Keratinocyte (primary cell): Measurements from ENCODE around the gene TRPM3. TPM values are rescaled to one million over a fixed set of nuclear protein-coding genes. Genes with fewer than 3 reads are reported as not detected.

Source experiments
- DNase-seq: peaks from one replicate; pipeline ENCODE4 v3.0.0-alpha.2; 2011; ENCODE audit warnings: low read depth, missing footprints, low spot score
- FAIRE-seq: peaks from 2 replicates; lab custom pipeline; 2011; peaks lifted over from hg19 to GRCh38; lab: Jason Lieb, UNC
- H2AFZ ChIP-seq: 2 replicates; pipeline ENCODE4 v1.6.0; 2012; ENCODE audit warnings: low read length, control low read depth, inconsistent platforms; ENCODE audit not compliant: control insufficient read depth
- H3K27ac ChIP-seq: 2 replicates; pipeline ENCODE4 v1.5.1; 2011; ENCODE audit warnings: low read length; ENCODE audit not compliant: control insufficient read depth, insufficient read depth
- H3K27me3 ChIP-seq: 3 replicates; pipeline ENCODE4 v1.6.0; 2011; ENCODE audit warnings: low read length; ENCODE audit not compliant: control insufficient read depth, insufficient read depth; ENCODE audit errors: extremely low read depth
- H3K36me3 ChIP-seq, 2 experiments: 2 replicates in 1 of 2; 3 replicates in 1 of 2; pipeline ENCODE4 v1.5.1; 2011; ENCODE audit warnings: low read length in 2 of 2, mild to moderate bottlenecking in 1 of 2; ENCODE audit not compliant: control insufficient read depth in 2 of 2, insufficient read depth in 2 of 2; ENCODE audit errors: extremely low read depth in 1 of 2
- H3K4me1 ChIP-seq: 3 replicates; pipeline ENCODE4 v1.5.1; 2011; ENCODE audit warnings: low read length; ENCODE audit not compliant: control insufficient read depth, insufficient read depth; ENCODE audit errors: extremely low read depth
- H3K4me2 ChIP-seq: 3 replicates; pipeline ENCODE4 v1.6.0; 2011; ENCODE audit warnings: low read depth, low read length; ENCODE audit not compliant: control insufficient read depth, insufficient read depth; ENCODE audit errors: extremely low read depth
- H3K4me3 ChIP-seq, 3 experiments: fragments of 200-600 bp in 1 of 3; sonication (generic) in 1 of 3; 2 replicates in 2 of 3; 3 replicates in 1 of 3; pipeline ENCODE4 v1.5.1; 2011 to 2016; ENCODE audit warnings: low read length in 3 of 3, mild to moderate bottlenecking in 3 of 3, control low read depth in 2 of 3, inconsistent platforms in 1 of 3, low read depth in 1 of 3, mixed read lengths in 1 of 3, mixed run types in 1 of 3, moderate library complexity in 1 of 3; ENCODE audit not compliant: control insufficient read depth in 2 of 3, insufficient read depth in 2 of 3; ENCODE audit errors: extremely low read depth in 1 of 3
- H3K79me2 ChIP-seq: 2 replicates; pipeline ENCODE4 v1.6.0; 2012; ENCODE audit warnings: low read length; ENCODE audit not compliant: control insufficient read depth, insufficient read depth
- H3K9ac ChIP-seq: 3 replicates; pipeline ENCODE4 v1.6.0; 2011; ENCODE audit warnings: low read length; ENCODE audit not compliant: control insufficient read depth, insufficient read depth; ENCODE audit errors: extremely low read depth
- H3K9me1 ChIP-seq: 3 replicates; pipeline ENCODE4 v1.6.0; 2011; ENCODE audit warnings: low read length; ENCODE audit not compliant: control insufficient read depth, insufficient read depth; ENCODE audit errors: extremely low read depth
- H3K9me3 ChIP-seq: 2 replicates; pipeline ENCODE4 v1.5.1; 2012; ENCODE audit warnings: low read depth, low read length; ENCODE audit not compliant: control insufficient read depth
- H4K20me1 ChIP-seq: 3 replicates; pipeline ENCODE4 v1.6.0; 2011; ENCODE audit warnings: low read length; ENCODE audit not compliant: control insufficient read depth, insufficient read depth; ENCODE audit errors: extremely low read depth
- CTCF ChIP-seq, 3 experiments: IDR thresholded peaks in 1 of 3; conservative IDR thresholded peaks in 1 of 3; optimal IDR thresholded peaks in 1 of 3; 2 replicates in 2 of 3; 3 replicates in 1 of 3; pipeline versions ENCODE3 to v1.5.1; 2011; ENCODE audit warnings: low read length in 3 of 3, mild to moderate bottlenecking in 3 of 3, moderate library complexity in 2 of 3, control low read depth in 1 of 3, inconsistent platforms in 1 of 3; ENCODE audit not compliant: insufficient read depth in 2 of 3; ENCODE audit errors: extremely low read depth in 1 of 3
- EZH2 ChIP-seq: IDR thresholded peaks from one replicate; pipeline ENCODE4 v1.6.1; 2012; ENCODE audit warnings: inconsistent platforms, mild to moderate bottlenecking, low read length, moderate library complexity
- dilution Hi-C: fragments of 300-500 bp; cut with MboI; formaldehyde crosslinking; loops from one replicate; pipeline ENCODE4 v1.7.0; 2020; ENCODE audit warnings: low sequenced_read_pairs; ENCODE audit not compliant: extremely low pct_ligation_motif_present
- polyA plus RNA-seq, 5 experiments: library from polyadenylated mRNA; depleted of rRNA in 3 of 5; stranded (reverse) in 3 of 5; stranded (forward) in 1 of 5; unstranded in 1 of 5; fragments of >200 nt; gene quantifications; 1 replicate in 1 of 5; 2 replicates in 3 of 5; 3 replicates in 1 of 5; pipeline versions ENCODE4 v1.2.1 to v1.2.3, GENCODE V29; 2011 to 2012; ENCODE audit warnings: missing spikeins in 2 of 5, low read depth in 1 of 5, low replicate concordance in 1 of 5

TRPM3 gene
- polyA plus RNA-seq, 1 donor (not counting 4 experiments of a cell fraction or from before 2014, with no cell fraction given): 0.03 TPM

- H3K4me3 ChIP-seq: no peak overlapping the region
- dilution Hi-C loops: no loop called here
- no peaks in the 10 kb centered on the region for H3K9me1 ChIP-seq
- H3K9me3 ChIP-seq: no peaks in the 10 kb centered on the region
- H4K20me1 ChIP-seq: no peaks in the 10 kb centered on the region
- no peak overlapping the region for H3K9ac ChIP-seq
- H3K79me2 ChIP-seq: no peaks in the 10 kb centered on the region
- FAIRE-seq (no peak), DNase-seq (no peak)
- TF ChIP-seq CTCF (optimal IDR thresholded peaks at IDR 0.05 in 1 of 3, IDR thresholded peaks at IDR 0.05 in 1 of 3, conservative IDR thresholded peaks at IDR 0.05 in 1 of 3; ENCODE audit: extremely low read depth in 1 of 3, insufficient read depth in 2 of 3, low read length in 3 of 3): no peak
- TF ChIP-seq EZH2: no peak
- no peaks in the 10 kb centered on the region for H3K27me3 ChIP-seq
- H2AFZ ChIP-seq: no peak overlapping the region
- no peak overlapping the region for H3K27ac ChIP-seq
- H3K36me3 ChIP-seq: no peaks in the 10 kb centered on the region
- H3K4me1 ChIP-seq: no peaks in the 10 kb centered on the region
- H3K4me2 ChIP-seq: no peak overlapping the region
Measured at GRCh38 chr9:70995511-70995910, 125.9 kb downstream of the TRPM3 start.

- Histone ChIP-seq H3K27ac (no peak overlapping the region), H3K9me3 (no peaks in the 10 kb centered on the region), H3K36me3 (no peaks in the 10 kb centered on the region), H3K9me1 (no peaks in the 10 kb centered on the region), H3K79me2 (no peaks in the 10 kb centered on the region), H2AFZ (no peak overlapping the region), H3K4me2 (no peak overlapping the region), H4K20me1 (no peaks in the 10 kb centered on the region), H3K4me3 (no peak overlapping the region), H3K4me1 (no peaks in the 10 kb centered on the region), H3K27me3 (no peaks in the 10 kb centered on the region), H3K9ac (no peak overlapping the region)
- TF ChIP-seq CTCF (optimal IDR thresholded peaks at IDR 0.05 in 1 of 3, IDR thresholded peaks at IDR 0.05 in 1 of 3, conservative IDR thresholded peaks at IDR 0.05 in 1 of 3; ENCODE audit: extremely low read depth in 1 of 3, insufficient read depth in 2 of 3, low read length in 3 of 3): no peak
- no peak for TF ChIP-seq EZH2
- dilution Hi-C loops: no loop called here
- FAIRE-seq (no peak), DNase-seq (no peak)
Measured at GRCh38 chr9:70994582-70994981, 126.8 kb downstream of the TRPM3 start.
